Stimulated activated CD4-positive, alpha-beta T cell treated with anti-CD3 and anti-CD28 coated beads, TNF-alpha, amount 100 ng/mL, for 48 hours (primary cell): ENCODE results near the gene KRT86.
"Not testable (repeated sequence)": the region's sequence is repeated elsewhere in the genome, so short reads cannot be mapped to it uniquely, and the experiment has no call there.

Source experiments
- DNase-seq, 3 donors: peaks; one replicate each; pipeline ENCODE4 v3.0.0-alpha.2; 2020; ENCODE audit warnings: low read depth in 3 of 3

Gene KRT86

DNA sequence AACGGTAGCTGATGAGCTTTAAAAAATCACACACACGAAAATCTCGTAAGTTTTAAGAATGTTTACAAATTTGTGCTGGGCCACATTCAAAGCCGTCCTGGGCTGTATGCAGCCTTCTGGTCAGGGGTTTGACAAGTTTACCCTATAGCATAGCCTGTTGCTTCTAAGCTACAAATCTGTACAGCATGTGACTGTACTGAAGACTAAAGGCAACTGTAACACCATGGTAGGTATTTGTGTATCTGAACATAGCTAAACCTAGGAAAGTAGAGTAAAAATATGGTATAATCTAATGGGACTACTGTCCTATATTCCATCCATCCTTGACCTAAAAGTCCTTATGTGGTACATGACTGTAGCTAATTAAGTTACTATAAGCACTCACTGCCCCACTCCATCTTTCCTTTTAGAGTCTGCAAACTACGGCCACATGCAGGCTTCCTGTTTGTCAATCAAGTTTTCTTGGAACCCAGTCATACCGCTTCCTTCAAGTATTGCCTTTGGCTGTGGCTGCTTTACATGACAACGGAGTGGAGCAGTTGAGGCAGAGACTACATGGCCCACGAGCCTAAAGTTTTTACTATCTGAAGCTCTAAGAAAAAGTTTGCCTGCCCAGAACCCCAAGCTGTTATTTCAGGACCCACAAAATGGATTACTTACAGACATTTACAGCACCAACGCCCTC, 22.9 kb upstream of the KRT86 start:
- no peak for DNase-seq

DNA sequence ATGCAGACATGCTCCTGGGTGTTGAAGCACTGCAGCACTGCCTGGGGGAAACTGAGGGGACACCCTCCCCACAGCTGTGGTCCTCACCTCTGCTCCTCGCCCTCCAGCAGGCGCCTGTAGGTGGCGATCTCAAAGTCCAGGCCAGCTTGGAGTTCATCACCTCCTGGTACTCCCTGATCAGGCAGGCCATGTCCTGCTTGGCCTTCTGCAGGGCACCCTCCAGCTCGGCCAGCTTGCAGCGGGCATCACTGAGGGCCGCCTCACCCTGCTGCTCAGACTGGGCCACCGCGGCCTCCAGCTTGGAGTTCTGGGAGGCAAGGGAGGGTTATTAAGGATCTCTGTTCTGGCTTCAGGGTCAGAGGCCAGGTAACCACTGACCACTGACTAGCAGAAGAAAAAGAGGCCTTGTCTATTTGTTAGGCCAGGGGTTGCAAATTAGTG, 22.2 kb upstream of the KRT86 start:
- not testable (repeated sequence) for DNase-seq

DNA sequence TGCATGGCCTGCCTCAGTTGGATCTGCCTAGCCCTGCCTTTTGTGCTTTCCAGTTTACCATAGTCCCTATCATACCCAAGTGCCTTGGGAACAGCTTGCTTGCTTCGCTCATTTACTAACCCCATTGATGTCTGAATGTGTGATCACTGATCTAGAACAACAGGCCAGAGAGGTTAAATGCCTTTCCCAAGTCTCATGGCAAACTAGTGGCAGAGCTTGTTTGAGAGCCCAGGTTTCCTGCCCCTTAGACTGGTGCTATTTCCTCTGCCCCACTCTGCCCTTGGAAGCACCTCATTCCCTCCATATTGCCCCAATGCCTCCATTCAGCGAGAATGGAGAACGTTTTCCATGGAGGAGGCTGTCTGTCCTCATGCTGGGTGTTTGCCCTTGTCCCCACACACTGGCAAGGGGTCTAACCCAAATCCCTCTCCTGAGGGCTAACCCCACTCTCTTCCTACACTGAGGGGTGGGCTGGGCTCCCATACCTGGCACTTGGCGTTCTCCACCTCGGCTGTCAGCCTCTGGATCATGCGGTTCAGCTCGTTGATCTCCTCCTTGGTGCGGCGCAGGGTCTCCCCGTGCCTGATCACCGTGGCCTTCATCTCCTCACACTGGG, 21.6 kb upstream of the KRT86 start:
- no peak for DNase-seq

DNA sequence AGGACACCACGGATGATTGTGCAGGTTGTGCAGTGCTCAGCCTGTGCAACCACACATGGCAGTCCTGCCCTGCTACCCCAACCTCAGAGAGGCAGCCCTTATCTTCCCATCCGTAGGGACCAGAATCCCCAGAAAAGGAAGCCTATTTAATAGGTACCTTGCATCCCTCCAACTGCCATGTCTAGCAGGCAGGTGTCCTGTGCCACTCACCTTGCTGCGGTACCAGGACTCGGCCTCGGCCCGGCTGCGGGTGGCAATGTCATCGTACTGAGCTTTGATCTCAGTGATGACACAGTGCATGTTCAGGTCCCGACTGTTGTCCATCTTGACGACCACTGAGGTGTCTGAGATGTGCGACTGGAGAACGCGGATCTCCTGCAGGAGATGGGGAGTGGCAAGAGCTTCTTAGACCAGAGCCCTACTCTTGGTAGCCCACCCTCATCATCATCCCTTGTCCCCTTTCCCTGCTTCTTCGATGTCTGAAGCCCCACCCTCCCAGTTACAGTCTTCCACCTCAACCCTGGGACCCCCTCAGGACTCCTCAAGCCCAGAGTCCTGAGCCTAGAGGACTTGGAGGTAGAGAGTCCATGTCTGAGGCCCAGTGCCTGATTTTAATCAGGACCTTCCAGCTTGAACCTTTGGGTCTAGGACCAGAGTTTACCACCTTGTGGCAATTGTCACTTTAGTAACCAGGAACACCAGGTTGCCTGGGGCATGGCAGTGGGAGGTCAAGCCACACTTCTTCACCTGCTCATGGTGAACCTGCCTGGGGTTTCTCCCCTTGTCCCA, 20.9 kb upstream of the KRT86 start:
- no peak for DNase-seq

DNA sequence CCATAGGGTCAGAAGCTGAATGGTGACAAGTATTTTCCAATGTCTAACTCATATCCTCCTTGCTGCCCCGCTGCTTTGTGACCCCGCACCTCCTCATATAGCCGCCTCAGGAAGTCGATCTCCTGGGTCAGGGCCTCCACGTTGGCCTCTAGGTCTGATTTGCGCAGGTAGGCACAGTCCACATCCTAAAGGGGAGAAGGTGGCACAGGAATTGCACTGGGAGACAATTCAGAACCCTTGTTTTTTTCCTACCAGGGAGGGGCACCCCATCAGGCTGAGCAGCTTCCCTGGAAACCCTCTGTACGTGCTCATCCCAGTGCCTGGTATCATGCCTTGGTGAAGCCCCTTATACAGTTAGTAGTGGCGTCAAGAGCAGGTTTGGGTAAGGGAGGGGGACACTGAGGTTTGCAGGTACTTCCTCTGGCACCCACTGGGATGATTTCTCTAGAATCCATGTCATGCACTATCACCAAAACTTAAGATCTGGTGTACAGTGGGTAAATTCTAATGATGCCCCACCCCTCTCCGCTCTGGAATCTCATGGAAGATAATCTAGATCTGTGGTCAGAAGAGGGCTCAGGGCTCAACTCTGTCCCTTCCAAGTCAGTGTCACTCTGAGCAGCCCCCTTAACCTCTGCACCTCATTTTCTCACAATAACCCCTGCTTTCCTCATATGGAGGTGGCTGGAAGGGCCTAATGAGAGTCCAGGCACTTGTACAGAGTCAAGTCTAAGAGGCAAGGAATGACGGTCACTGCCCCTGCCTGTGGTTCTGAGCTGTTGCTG, 20.1 kb upstream of the KRT86 start:
- no peak for DNase-seq

DNA sequence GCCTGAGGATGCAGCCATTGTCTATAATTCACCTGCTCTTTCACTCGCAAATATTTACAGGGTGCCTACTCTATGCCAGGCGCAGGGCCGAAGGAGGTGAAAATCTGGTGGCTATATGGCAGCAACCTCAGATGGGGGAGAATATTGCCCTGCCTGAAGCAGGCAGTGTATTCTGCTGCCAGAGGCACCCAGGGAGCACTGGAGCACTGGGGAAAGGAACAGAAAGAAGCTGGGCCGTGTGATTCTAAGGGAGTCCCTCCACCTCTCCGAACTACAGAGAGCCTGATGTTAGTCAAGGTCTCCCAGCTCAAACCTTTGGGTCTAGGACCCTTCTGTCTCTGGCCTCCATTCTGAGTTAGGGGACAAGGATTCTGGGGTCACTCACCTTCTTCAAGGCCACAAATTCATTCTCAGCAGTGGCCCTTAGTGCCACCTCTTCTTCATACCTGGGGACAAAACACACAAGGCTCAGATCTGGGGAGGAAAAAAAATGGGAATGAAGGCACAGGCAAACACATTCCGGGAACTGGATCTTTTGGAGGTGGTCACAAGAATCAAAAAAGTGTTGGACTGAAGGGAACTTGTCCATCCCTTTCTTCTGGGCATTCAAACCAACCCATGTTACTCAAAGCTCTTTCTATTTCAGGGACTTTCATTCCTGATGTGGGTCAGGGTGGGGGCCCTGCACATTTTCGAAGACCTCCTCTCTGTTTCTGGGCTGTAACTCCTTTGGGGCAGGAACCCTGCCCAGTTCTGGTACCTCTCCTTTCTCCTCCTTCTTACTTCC, 19.3 kb upstream of the KRT86 start:
- no peak for DNase-seq

DNA sequence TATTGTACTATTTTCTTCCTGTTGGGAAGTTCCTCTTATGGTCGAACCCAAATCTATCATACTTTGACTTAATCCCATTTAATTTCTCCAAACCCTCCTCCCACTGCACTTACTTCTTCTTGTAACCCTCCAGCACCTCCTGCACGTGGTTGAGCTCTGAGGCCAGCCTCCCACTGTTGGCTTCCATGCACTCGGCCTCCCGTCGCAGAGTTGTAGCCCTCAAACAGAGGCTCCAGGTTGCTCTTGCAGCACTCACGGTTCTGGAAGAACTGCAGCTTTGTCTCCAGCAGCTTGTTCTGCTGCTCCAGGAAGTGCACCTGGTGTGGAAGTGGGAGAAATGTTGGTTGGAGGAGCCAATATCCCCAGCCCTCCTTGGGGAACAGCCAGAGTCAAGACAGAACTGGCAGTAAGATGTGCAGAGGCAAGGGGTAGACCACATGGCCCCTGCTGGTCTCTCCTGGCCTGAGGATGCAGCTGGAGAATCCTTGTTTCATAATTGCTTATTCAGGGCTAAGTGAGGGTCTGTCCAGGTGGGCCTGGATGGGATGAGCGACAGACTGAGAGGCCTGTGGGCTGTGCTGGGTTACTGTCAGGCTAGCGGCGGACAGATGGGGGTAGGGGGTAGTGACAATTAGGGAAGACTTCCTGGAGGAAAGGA, 18.4 kb upstream of the KRT86 start:
- no peak for DNase-seq

DNA sequence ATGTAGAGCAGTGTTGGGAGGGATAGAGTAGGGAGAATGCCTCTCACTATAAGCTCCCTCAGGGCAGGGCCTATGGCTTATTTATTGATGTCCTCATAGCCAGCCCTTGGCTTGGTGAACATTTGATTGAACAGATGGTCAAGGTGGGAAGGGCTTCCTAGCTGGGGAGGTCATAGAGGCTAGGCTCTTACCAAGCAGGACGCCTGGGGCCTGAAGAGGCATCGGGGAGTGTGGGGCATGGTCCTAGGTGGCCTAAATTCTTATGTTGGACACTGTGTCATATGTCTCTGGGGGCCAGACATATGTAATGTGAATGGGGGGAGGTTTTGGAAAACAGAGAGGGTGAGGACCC, 17.9 kb upstream of the KRT86 start:
- no peak for DNase-seq

DNA sequence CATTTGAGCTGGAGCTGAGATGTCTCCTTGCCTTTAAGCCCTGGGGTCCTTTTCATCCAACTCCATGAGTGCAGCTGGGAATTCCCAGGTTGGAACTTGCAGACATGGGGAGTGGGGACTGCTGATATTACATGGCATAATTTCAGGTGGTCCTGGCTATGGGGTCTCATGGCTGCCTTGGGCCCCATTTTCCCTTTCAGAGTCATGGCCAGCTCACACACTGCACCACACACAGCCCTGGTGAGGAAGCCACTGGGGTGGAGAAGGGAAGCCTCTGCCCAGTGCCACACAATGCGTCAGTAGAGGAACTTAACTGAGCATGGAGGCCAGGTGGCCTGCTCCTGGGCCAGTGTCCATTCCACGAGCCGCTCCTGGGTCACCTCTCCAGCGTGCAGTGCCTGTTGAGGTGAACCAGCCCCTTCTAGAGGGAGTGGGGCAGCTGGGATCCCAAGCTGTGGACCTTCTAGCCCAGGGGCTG, 17.3 kb upstream of the KRT86 start:
- no peak for DNase-seq

DNA sequence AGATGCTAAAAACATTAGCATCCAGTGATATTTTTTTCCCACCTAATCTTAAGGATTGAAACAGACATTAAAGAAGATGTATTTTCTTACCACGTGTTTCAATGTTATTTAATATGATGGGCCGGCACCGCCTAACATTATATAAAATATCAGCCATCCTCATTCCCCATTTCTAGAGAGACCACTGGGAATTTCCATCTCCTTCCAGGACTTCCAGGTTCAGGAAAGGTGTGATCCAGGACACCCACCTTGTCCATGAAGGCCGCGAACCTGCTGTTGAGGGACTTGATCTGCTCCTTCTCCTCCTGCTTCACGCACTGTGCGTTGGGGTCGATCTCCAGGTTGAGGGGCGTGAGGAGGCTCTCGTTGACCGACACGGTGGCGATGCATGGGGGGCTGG, 16.5 kb upstream of the KRT86 start:
- DNase-seq: not testable (repeated sequence)

DNA sequence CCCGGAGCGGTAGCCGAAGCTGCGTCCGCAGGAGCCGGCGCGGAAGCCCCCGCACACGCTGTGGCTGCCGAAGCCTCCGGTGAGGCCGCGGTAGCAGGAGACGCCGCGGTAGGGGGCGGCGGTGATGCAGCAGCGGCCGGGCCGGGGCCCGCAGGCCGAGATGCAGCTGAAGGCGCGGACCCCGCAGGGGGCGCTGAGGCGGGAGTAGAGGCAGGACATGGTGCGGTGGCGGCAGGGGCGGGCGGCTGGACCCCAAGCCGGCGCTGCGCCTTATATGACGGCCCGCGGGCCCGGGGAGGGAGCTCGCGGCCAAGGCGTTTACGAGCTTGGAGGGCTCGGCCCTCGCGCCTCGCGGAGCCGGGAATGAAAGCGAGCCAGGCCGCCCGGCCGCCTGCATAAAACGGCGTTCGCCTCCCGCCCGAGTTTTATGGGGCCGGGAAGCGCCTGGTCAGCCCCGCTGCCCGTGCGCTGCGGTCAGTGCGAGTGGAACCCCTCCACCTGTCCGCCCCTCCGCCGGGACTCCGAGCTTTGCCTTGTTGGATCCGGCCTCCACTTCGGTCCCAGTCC, 16.0 kb upstream of the KRT86 start:
- no peak for DNase-seq

DNA sequence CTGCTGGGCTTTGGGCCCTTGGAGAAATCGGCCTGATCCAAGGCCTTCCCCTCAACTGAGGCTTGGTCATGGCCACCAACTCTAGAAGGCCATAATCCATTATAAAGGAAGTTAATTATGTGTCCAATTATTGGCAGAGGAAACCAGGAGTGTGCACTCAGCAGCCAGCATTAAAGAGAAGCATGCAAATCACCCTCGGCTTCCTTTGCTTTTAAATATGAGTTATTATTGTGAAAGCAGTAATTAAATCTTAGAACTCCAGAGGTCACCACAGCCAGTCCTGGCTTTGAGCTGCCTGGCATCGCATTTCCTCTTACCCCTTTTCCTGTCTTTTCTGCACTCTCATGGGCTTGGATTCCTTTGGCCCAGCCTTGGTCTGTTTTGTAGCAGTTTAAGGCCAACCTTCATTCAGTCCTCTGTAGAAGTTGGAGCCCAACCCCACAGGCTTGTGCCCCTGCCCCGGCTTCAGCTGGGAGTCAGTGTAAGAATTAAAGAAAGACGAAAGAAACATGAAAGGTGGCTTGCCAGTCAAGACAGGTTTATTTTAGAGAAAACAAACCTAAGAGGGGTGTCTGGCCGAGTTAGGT, 14.7 kb upstream of the KRT86 start:
- no peak for DNase-seq

DNA sequence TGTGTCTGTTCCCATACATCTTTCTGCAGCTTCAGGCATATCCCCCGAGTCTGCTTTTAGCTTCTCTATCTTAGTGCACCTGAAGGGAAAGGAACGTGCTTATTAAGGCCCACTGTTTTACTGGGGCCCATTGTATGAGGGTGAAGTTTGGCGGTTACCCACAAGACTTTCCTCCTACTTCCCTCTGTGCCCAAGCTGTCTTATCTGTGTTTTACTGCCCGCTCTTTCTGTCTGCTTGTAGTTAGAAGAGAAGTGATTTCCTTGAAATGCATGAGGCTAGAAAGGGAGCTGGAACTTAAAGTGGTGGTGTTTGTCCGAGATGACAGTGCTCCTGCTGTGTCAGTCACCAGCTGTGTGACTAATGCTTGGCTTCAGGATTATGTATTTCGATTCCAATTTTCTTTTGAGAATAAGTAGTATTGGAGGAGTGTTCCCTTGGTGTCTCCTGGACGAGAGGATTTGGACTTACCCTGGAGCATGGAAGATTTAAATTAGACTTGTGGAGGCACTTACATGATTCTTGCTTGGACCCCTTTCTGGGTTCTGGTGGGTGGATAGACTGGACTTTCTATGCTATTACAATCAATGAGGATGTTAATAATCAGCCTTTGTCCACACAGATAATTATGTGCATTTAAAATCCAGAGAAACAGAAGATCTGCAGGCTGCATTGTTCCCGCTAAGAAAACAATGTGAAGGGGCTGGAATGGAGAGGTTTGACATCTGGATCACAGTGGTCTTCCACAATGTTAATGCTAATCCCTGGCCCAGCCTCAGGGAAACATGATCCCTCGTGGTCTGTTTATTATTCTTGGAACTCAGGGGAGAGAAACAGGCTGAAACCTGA, 13.9 kb upstream of the KRT86 start:
- no peak for DNase-seq

DNA sequence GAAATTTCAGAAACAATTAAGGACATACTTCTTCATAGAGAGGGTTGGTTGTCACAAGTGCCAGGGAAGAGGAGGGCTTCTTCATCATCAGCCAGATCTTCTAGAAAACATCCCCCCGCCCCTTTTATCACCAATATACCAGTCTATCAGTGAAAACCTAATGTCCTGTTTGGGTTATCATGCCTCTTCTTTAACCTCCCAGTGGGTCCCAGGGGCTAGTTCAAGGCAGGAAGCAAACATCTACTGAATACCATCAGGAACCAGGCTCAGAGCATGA, 13.3 kb upstream of the KRT86 start:
- DNase-seq: no peak

DNA sequence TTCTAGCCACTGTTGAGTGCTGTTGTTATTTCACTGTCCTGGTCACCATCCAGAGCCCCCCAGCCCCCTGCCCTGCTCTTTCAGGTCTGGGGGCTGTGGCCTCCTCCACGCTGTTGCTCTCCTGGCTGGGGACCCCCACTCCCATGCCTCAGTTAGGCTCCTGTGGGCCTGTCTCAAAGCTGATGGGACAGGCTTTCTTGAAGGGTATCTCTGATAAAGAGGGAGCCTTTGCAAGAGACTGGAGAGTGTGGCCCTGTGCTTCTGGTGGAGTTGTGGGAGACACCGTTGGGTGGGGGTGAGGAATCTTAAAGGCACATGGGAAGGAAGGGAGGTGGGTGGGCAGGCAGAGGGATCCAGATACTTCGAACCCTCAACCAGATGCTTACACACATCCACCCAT, 12.2 kb upstream of the KRT86 start:
- DNase-seq: no peak

DNA sequence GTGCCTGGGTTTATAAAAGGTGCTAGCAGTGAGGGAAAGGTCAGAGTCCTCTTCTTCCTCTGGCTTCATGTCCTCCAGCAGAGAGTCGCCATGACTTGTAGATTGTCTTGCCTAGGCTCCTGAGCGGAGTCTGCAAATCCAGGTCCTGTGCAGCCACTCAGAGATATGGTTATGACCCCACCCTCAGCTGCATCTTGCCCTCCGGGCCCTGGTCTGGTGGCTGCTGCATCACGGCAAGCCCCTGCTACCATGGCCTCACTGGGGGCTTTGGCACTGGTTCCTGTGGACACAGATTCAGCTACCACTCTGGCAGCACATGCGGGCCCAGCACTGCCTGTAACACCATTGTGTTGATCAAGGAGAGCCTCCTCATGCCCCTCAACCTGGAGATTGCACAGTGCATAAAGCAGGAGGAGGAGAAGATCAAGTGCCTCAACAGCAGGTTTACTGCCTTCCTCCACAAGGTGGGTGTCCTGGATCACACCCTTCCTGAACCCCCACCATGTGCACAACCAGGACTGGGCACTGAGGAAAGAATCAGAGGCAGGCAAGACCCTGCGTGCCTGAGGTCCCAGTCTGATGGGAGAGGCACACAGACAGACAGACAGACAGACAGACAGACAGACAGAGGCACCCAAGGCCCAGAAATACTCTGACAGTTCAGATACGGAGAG, 10.5 kb upstream of the KRT86 start:
- DNase-seq: no peak

DNA sequence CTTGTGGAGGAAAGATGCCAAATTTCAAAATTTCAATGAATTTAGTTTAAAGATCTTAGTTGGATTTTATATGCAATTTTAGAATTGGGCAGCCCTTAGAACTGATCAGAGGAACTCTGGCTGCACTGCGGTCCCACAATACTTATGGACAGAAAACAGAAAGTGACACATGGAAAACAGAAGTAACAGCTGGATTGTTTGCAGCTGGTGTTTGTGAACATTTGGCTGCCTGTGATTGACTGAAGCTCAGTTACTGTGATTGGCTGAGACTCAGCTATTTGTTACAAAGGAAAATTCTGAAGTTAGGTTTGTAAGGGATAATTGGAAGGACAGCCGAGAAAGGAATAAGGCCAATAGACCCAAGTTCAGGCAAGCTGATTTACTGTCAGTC, 10.0 kb upstream of the KRT86 start:
- DNase-seq: no peak

DNA sequence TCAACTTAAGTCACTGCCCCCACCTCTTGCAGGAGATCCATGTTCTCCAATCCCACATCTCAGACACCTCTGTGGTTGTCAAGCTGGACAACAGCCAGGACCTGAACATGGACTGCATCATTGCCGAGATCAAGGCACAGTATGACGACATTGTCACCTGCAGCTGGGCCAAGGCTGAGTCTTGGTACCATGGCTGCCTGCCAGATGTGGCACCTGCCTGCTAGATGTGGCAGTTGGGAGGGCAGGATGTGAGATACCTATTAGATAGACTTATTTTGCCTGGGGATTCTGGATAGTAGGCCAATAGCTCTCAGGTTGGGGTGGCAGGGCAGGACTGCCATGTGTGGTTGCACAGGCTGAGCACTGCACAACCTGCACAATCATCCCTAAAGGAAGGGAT, 7.9 kb upstream of the KRT86 start:
- no peak for DNase-seq

DNA sequence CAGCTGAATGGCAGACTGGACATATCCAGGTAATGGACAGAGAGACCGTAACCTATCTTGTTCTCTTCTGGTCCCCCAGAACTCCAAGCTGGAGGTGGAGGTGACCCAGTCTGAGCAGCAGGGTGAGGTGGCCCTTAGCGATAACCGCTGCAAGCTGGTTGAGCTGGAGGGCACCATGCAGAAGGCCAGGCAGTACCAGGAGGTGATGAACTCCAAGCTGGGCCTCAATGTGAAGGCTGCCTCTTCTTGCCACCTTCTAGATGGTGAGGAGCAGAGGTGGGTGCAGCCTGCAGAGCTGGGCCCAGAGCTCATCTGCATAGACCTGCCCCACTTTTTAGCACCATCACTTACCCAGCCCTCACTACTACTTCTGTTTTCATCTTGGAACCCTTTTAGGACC, 7.2 kb upstream of the KRT86 start:
- no peak for DNase-seq
